Testis (tissue), 3 donors: ENCODE measurements around the gene TRIM13. TPM values are rescaled to one million over a fixed set of nuclear protein-coding genes. Genes with fewer than 3 reads are reported as not detected.

Experiments used
- DNase-seq: peaks from one replicate; pipeline ENCODE4 v3.0.0-alpha.2; 2019
- H3K27ac ChIP-seq, 2 donors: fragments of 200-600 bp; sonication (generic); one replicate each; pipeline ENCODE4 v1.5.1; 2019
- H3K27me3 ChIP-seq: fragments of 200-600 bp; sonication (generic); one replicate; pipeline ENCODE4 v1.5.1; 2019
- H3K36me3 ChIP-seq: fragments of 200-600 bp; sonication (generic); one replicate; pipeline ENCODE4 v1.5.1; 2017; ENCODE audit warnings: low read depth; ENCODE audit errors: missing control alignments
- H3K4me1 ChIP-seq: fragments of 200-600 bp; sonication (generic); one replicate; pipeline ENCODE4 v1.5.1; 2019
- H3K4me3 ChIP-seq, 2 donors: fragments of 200-600 bp; sonication (generic); one replicate each; pipeline ENCODE4 v1.5.1; 2017 to 2019
- H3K9me3 ChIP-seq: fragments of 200-600 bp; sonication (generic); one replicate; pipeline ENCODE4 v1.5.1; 2017
- CTCF ChIP-seq, 3 experiments: fragments of 450-650 bp in 2 of 3; fragments of 200-600 bp in 1 of 3; sonication (generic) in 1 of 3; IDR thresholded peaks; one replicate each; pipeline ENCODE4 v1.5.1; 2016 to 2019; ENCODE audit warnings: antibody characterized with exemption in 3 of 3, mild to moderate bottlenecking in 2 of 3, moderate library complexity in 1 of 3
- POLR2A ChIP-seq: fragments of 450-650 bp; IDR thresholded peaks from one replicate; pipeline ENCODE4 v1.6.1; 2017; ENCODE audit warnings: antibody characterized with exemption, mild to moderate bottlenecking, moderate library complexity
- WGBS, 2 donors: methylation state at CpG; one replicate each; pipeline ENCODE4 v1.1.5; 2018; 5-methylcytosine and 5-hydroxymethylcytosine counted together
- intact Hi-C: fragments of 100-400 bp; cut with DNase I; formaldehyde crosslinking; loops from one replicate; pipeline ENCODE4 v1.15.1; 2023; ENCODE audit warnings: low total_unique reads
- polyA plus RNA-seq: library from polyadenylated mRNA; stranded (reverse); fragments of 350-450 nt; fragmentation: Illumina TruSeq; extraction: RNeasy Lipid Tissue Mini Kit (QIAGEN cat#74804); gene quantifications from one replicate; pipeline ENCODE4 v1.2.3, GENCODE V29; 2014; ENCODE audit warnings: low read depth, low replicate concordance; ENCODE audit not compliant: insufficient read depth
- total RNA-seq, 2 donors: library from RNA; depleted of rRNA; stranded (reverse); fragments of >200 nt; gene quantifications; one replicate each; pipeline ENCODE4 v1.2.3, GENCODE V29; 2016

Gene TRIM13
- total and polyA plus RNA-seq, 3 donors from 2014 or later: 43.1 to 163 (median 48.6) TPM

- peak; percentile 92 for DNase-seq
- 0 to 1% methylated on average over 15 to 57 of the region's 68 CpGs for WGBS, 2 donors
These were observed 504 bp upstream of the TRIM13 start for GRCh38 chr13:49996161-49996915.

GRCh38 chr13:49997955-49998354 is 1.1 kb downstream of the TRIM13 start:
- TF ChIP-seq POLR2A: no peak
- TF ChIP-seq CTCF (IDR thresholded peaks at IDR 0.05): no peak
- intact Hi-C loops: loop anchor here (5.0 kb wide), 1 partner anchor 84 kb away; no protein-coding TSS in a partner anchor
- H3K36me3 ChIP-seq: no peaks in the 10 kb centered on the region
- H3K27ac ChIP-seq: peak overlapping the region; percentile 98 to 100
- WGBS, 2 donors: 1 to 14% methylated on average over 4 of the region's 4 CpGs
- H3K4me1 ChIP-seq: peaks cover 25% of the 10 kb centered on the region
- no peak for DNase-seq
- H3K27me3 ChIP-seq: no peaks in the 10 kb centered on the region
- H3K4me3 ChIP-seq: peak overlapping the region; percentile 94 to 95
- H3K9me3 ChIP-seq: no peaks in the 10 kb centered on the region

More at GRCh38 chr13:49996161-49996915, 504 bp upstream of the TRIM13 start:
- no peaks in the 10 kb centered on the region for H3K36me3 ChIP-seq
- peak overlapping the region; percentile 94 to 95 for H3K4me3 ChIP-seq
- intact Hi-C loops: loop anchor here (5.0 kb wide), 1 partner anchor 86 kb away; no protein-coding TSS in a partner anchor
- H3K27ac ChIP-seq: peak overlapping the region; percentile 98
- TF ChIP-seq POLR2A (no peak), CTCF (IDR thresholded peaks at IDR 0.05) (no peak)
- H3K27me3 ChIP-seq: no peaks in the 10 kb centered on the region
- peaks cover 13% of the 10 kb centered on the region for H3K4me1 ChIP-seq
- H3K9me3 ChIP-seq: no peaks in the 10 kb centered on the region

GRCh38 chr13:49998714-49999624 is 2.1 kb downstream of the TRIM13 start:
- Histone ChIP-seq H3K27me3 (no peaks in the 10 kb centered on the region), H3K4me3 (no peak overlapping the region), H3K4me1 (peaks cover 25% of the 10 kb centered on the region), H3K36me3 (no peaks in the 10 kb centered on the region), H3K27ac (no peak overlapping the region), H3K9me3 (no peaks in the 10 kb centered on the region)
- intact Hi-C loops: loop anchor here (5.0 kb wide), 1 partner anchor 83 kb away; no protein-coding TSS in a partner anchor
- DNase-seq: no peak
- 75 to 76% methylated on average over 18 to 22 of the region's 22 CpGs for WGBS, 2 donors
- TF ChIP-seq CTCF (IDR thresholded peaks at IDR 0.05): no peak
- no peak for TF ChIP-seq POLR2A

GRCh38 chr13:50001287-50001686 is 4.4 kb downstream of the TRIM13 start:
- H3K27me3 ChIP-seq: no peaks in the 10 kb centered on the region
- peaks cover 25% of the 10 kb centered on the region for H3K4me1 ChIP-seq
- no peak for TF ChIP-seq POLR2A
- TF ChIP-seq CTCF (IDR thresholded peaks at IDR 0.05): no peak
- H3K36me3 ChIP-seq: no peaks in the 10 kb centered on the region
- no peak overlapping the region for H3K4me3 ChIP-seq
- intact Hi-C loops: no loop called here
- no peaks in the 10 kb centered on the region for H3K9me3 ChIP-seq
- H3K27ac ChIP-seq: no peak overlapping the region
- WGBS, 2 donors: 50 to 68% methylated on average over 1 of the region's 1 CpG
- DNase-seq: no peak
